Suprapubic skin (tissue), 3 donors: ENCODE results near the gene TRAIP.

Experiments
- CTCF ChIP-seq, 2 donors: fragments of 200-600 bp in 1 of 2; fragments of 450-650 bp in 1 of 2; sonication (generic) in 1 of 2; IDR thresholded peaks; one replicate each; pipeline ENCODE4 v1.5.1; 2016 to 2019; ENCODE audit warnings: antibody characterized with exemption in 2 of 2, mild to moderate bottlenecking in 1 of 2, moderate library complexity in 1 of 2
- POLR2A ChIP-seq, 2 donors: fragments of 450-650 bp; IDR thresholded peaks; one replicate each; pipeline ENCODE4 v1.6.1; 2017; ENCODE audit warnings: antibody characterized with exemption in 2 of 2, mild to moderate bottlenecking in 2 of 2, moderate library complexity in 2 of 2

DNA sequence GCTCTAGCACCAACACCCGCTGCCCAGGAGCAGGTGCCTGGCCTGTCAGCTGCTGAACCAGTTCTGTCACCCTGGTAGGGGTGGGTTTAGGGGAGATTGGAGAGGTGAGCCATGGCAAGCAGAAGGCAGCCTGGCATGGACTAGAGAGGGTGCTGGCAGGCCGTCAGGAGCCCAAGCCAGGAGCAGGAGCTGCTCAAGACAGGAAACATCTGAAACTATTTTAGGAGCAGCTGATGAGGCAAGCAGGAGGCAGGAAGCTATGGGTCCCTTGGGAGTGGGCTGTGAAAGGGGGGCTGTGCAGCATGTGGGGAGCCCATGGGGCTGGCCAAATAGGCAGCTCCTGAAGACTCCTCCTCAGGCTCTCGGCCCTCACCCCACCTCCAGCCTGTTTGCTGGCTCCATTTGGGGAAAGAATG is 51.0 kb downstream of the TRAIP start:
- TF ChIP-seq CTCF (IDR thresholded peaks at IDR 0.05): no peak
- TF ChIP-seq POLR2A (IDR thresholded peaks at IDR 0.05): no peak
